Calu3 (cell line): ENCODE data around the gene CCHCR1. TPM values are rescaled to one million over a fixed set of nuclear protein-coding genes. Genes with fewer than 3 reads are reported as not detected.

Source experiments
- BruUV-seq: library from RNA; stranded (reverse); fragments of 400-500 nt; replicated peaks from 2 replicates; lab custom pipeline; 2021; lab: Mats Ljungman, UMichigan
- CTCF ChIA-PET: fragments of 300-600 bp; sonication (Branson Sonifier 250); formaldehyde crosslinking; loops from one replicate; lab custom pipeline; 2022; ENCODE audit warnings: antibody characterized with exemption; lab: Charles Lee
- DNase-seq: peaks from one replicate; pipeline ENCODE4 v3.0.0; 2022
- H3K27ac Mint-ChIP-seq: one replicate; pipeline ENCODE4 v1.8.0; 2022; ENCODE audit warnings: mixed read lengths; ENCODE audit not compliant: unreplicated experiment
- H3K27me3 Mint-ChIP-seq: one replicate; pipeline ENCODE4 v1.8.0; 2022; ENCODE audit warnings: mixed read lengths; ENCODE audit not compliant: unreplicated experiment
- H3K36me3 Mint-ChIP-seq: one replicate; pipeline ENCODE4 v1.8.0; 2022; ENCODE audit warnings: mild to moderate bottlenecking, moderate library complexity, mixed read lengths; ENCODE audit not compliant: insufficient read depth, unreplicated experiment
- H3K4me1 Mint-ChIP-seq: one replicate; pipeline ENCODE4 v1.8.0; 2022; ENCODE audit warnings: mild to moderate bottlenecking, low read depth, mixed read lengths; ENCODE audit not compliant: unreplicated experiment
- H3K4me3 Mint-ChIP-seq: one replicate; pipeline ENCODE4 v1.8.0; 2022; ENCODE audit warnings: mild to moderate bottlenecking, low read depth, moderate library complexity, mixed read lengths; ENCODE audit not compliant: unreplicated experiment
- H3K9me3 Mint-ChIP-seq: one replicate; pipeline ENCODE4 v1.8.0; 2022; ENCODE audit warnings: low read depth, mixed read lengths; ENCODE audit not compliant: unreplicated experiment
- CTCF ChIP-seq: fragments of 200-600 bp; IDR thresholded peaks from one replicate; pipeline ENCODE4 v1.8.0; 2022; ENCODE audit warnings: antibody characterized with exemption; ENCODE audit not compliant: unreplicated experiment
- intact Hi-C: fragments of 100-400 bp; cut with micrococcal nuclease; formaldehyde crosslinking; loops from one replicate; pipeline ENCODE4 v1.10.0; 2022; ENCODE audit not compliant: unreplicated experiment
- total RNA-seq: library from RNA; stranded (reverse); gene quantifications from 2 replicates; pipeline ENCODE4 v1.2.3, GENCODE V29; 2022

Gene CCHCR1
- total RNA-seq, 1 experiment from 2014 or later = 105 TPM

DNA sequence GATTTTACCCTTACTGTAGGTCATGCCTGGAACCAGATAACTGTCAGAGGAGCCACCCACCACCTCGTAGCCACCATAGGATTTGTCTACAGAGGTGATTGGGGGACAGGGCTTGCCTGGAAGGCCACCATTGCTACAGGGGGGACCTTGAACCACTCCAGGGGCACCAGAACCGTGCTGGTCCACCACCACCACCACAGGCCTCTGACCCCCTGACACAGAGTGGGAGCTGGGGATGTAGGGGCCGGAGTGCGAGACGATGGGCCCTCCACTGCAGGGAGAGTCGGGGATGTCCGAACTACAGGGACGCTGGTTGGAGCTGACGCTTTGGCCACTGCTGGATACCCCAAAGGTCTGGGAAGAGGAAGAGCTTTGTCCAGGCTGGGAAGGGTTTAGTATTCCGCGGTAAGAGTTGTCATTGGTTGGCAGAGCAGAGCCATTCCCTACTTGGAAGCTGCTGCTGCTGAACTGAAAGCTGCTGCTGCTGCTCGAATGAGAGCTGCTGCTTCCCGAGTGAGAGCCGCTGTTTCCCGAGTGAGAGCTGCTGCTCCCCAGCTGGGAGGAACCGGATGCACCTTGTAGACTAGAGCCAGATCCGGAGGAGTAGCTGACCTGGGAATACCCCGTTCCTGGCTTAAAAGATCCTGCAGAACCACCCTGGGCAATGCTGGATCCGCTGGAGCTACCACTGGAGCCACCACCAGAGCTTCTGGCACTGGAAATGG, 40.8 kb downstream of the CCHCR1 start:
- Mint-ChIP-seq H3K27ac (no peak overlapping the region), H3K4me1 (peaks cover 44% of the 10 kb centered on the region), H3K36me3 (peaks cover 19% of the 10 kb centered on the region), H3K27me3 (no peaks in the 10 kb centered on the region), H3K4me3 (no peak overlapping the region), H3K9me3 (no peaks in the 10 kb centered on the region)
- no peak for DNase-seq
- TF ChIP-seq CTCF = no peak
- intact Hi-C loops = no loop called here
- CTCF ChIA-PET = interaction anchor here (0.9 to 4.0 kb wide), 6 partner anchors 14 to 76 kb away, joined by 3 to 57 read pairs (median 4); partner anchors contain the start of gene TCF19
- BruUV-seq = no TSS peak

DNA sequence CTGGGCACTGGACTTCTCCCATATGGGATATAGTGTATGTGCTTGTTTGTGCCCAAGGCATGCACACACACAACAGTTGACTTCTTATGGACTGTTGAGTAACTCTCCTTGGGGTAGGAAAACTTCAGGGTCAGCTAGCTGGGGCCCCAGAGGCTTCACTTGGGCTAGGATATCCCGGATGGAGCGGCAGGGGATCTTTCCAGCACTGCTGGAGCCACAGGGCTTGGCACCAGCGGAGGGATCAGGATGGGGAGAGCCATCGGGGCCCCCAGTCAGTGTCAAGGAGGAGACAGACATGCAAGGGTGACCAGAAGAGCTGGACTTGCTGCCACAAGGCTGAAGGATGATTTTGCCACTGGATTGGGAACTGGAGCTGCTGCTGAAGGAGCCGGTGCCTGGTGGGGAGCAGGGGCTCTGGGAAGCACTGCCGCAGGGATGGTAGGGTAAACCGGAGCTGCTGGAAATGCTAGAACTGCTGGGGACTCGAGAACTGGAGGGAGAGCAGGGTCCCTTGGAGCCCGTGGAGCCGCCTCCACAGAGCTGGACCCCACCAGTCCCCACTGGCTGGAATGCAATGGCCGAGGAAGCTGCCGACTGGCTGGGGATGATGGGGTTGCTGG, 41.6 kb downstream of the CCHCR1 start:
- CTCF ChIA-PET = interaction anchor here (0.6 to 4.0 kb wide), 20 partner anchors 10 to 1191 kb away, joined by 3 to 57 read pairs (median 7); partner anchors contain the start of genes TCF19 and VARS2
- Mint-ChIP-seq H3K27me3 (no peaks in the 10 kb centered on the region), H3K9me3 (no peaks in the 10 kb centered on the region), H3K36me3 (peaks cover 19% of the 10 kb centered on the region), H3K27ac (peak overlapping the region; percentile 87), H3K4me3 (peak overlapping the region; percentile 58), H3K4me1 (peaks cover 44% of the 10 kb centered on the region)
- no peak for TF ChIP-seq CTCF
- BruUV-seq = no TSS peak
- intact Hi-C loops = loop anchor here (2.0 kb wide), 1 partner anchor 29 kb away; no protein-coding TSS in a partner anchor
- no peak for DNase-seq

GRCh38 chr6:31114970-31115849, 42.4 kb downstream of the CCHCR1 start:
- H3K4me3 Mint-ChIP-seq = peak overlapping the region; percentile 58
- H3K4me1 Mint-ChIP-seq = peaks cover 44% of the 10 kb centered on the region
- H3K9me3 Mint-ChIP-seq = no peaks in the 10 kb centered on the region
- DNase-seq = peak; percentile 73
- TF ChIP-seq CTCF = peak; percentile 47
- intact Hi-C loops = loop anchor here (2.0 kb wide), 1 partner anchor 28 kb away; no protein-coding TSS in a partner anchor
- peaks cover 19% of the 10 kb centered on the region for H3K36me3 Mint-ChIP-seq
- peaks cover 6% of the 10 kb centered on the region for H3K27me3 Mint-ChIP-seq
- peak overlapping the region; percentile 87 for H3K27ac Mint-ChIP-seq
- CTCF ChIA-PET = interaction anchor here (0.6 to 4.0 kb wide), 33 partner anchors 10 to 1192 kb away, joined by 3 to 57 read pairs (median 6); partner anchors contain the start of gene VARS2
- BruUV-seq = no TSS peak

DNA sequence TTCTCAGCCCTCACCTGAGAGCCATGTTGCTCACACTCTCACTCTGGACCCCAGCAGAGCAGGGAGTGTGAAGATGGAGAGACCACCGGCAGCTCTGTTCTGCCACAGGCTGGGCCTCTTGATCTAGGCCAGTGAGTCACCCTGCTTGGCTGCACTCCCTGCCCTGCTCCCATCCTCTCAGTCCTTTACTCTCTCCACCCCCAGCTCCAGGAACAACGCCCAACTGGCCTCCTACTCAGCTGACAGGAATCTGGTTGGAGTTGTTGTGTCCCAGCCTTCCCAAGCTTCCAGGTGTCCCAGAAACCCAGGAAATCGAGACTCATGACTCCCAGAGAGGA, 43.1 kb downstream of the CCHCR1 start, which contains the start of gene PSORS1C1:
PSORS1C1 (plus strand) TSS at position 260 of the 338 bp plus-strand sequence. CDS start 14,833 bp downstream, outside the sequence.
- CTCF ChIA-PET = interaction anchor here (0.6 to 4.0 kb wide), 26 partner anchors 11 to 607 kb away, joined by 3 to 57 read pairs (median 6); partner anchors contain the start of gene VARS2
- peak within 1 kb of the TSS; percentile 58 for H3K4me3 Mint-ChIP-seq
- H3K36me3 Mint-ChIP-seq = peaks cover 19% of the 10 kb centered on the region
- peak within 1 kb of the TSS; percentile 87 for H3K27ac Mint-ChIP-seq
- no TSS peak for BruUV-seq
- no peaks in the 10 kb centered on the region for H3K9me3 Mint-ChIP-seq
- H3K4me1 Mint-ChIP-seq = peaks cover 51% of the 10 kb centered on the region
- H3K27me3 Mint-ChIP-seq = peaks cover 13% of the 10 kb centered on the region
- no peak for TF ChIP-seq CTCF
- intact Hi-C loops = loop anchor here (2.0 kb wide), 1 partner anchor 28 kb away; no protein-coding TSS in a partner anchor
- peak; percentile 90 for DNase-seq
